Effector CD4-positive, alpha-beta T cell (primary cell): ENCODE results near the gene EGF. TPM values are rescaled to one million over a fixed set of nuclear protein-coding genes. Genes with fewer than 3 reads are reported as not detected.
"Not testable (repeated sequence)": the region's sequence is repeated elsewhere in the genome, so short reads cannot be mapped to it uniquely, and the experiment has no call there.

Source experiments
- DNase-seq: peaks from one replicate; pipeline ENCODE4 v3.0.0-alpha.2; 2020
- total RNA-seq: gene quantifications from one replicate; lab custom pipeline; 2026; lab: John Stamatoyannopoulos, UW

The EGF gene
- total RNA-seq: not detected

GRCh38 chr4:109912706-109913595 lies at the start of gene EGF:
TSS of gene EGF (plus strand) at chr4:109912883. CDS start at chr4:109913336, 453 bp downstream.
- no peak for DNase-seq

GRCh38 chr4:109864134-109864533 lies 48.5 kb upstream of the EGF start:
- DNase-seq: no peak

GRCh38 chr4:109870061-109870460 lies 42.6 kb upstream of the EGF start:
- DNase-seq: no peak

- DNase-seq: no peak
Measured at GRCh38 chr4:109872065-109872464, 40.6 kb upstream of the EGF start.

GRCh38 chr4:109872950-109873656 lies 39.6 kb upstream of the EGF start:
- no peak for DNase-seq

GRCh38 chr4:109873791-109874514 lies 38.7 kb upstream of the EGF start:
- DNase-seq: no peak

- DNase-seq: no peak
Measured at GRCh38 chr4:109875106-109875505, 37.6 kb upstream of the EGF start.

GRCh38 chr4:109875553-109875952 lies 37.1 kb upstream of the EGF start:
- not testable (repeated sequence) for DNase-seq

GRCh38 chr4:109876634-109877265 lies 35.9 kb upstream of the EGF start:
- no peak for DNase-seq

GRCh38 chr4:109877400-109877799 lies 35.3 kb upstream of the EGF start:
- DNase-seq: no peak

- no peak for DNase-seq
Measured at GRCh38 chr4:109878355-109878754, 34.3 kb upstream of the EGF start.

- no peak for DNase-seq
Measured at GRCh38 chr4:109879081-109879480, 33.6 kb upstream of the EGF start.

- no peak for DNase-seq
Measured at GRCh38 chr4:109879636-109880314, 32.9 kb upstream of the EGF start.

- DNase-seq: no peak
Measured at GRCh38 chr4:109886303-109886702, 26.4 kb upstream of the EGF start.

GRCh38 chr4:109887071-109887470 lies 25.6 kb upstream of the EGF start:
- DNase-seq: no peak

- DNase-seq: no peak
Measured at GRCh38 chr4:109890076-109890475, 22.6 kb upstream of the EGF start.

- no peak for DNase-seq
Measured at GRCh38 chr4:109902559-109903251, 10.0 kb upstream of the EGF start.

- no peak for DNase-seq
Measured at GRCh38 chr4:109908731-109909130, 4.0 kb upstream of the EGF start.

GRCh38 chr4:109910256-109910655 lies 2.4 kb upstream of the EGF start:
- no peak for DNase-seq

- no peak for DNase-seq
Measured at GRCh38 chr4:109913596-109914241, 1.0 kb downstream of the EGF start.

GRCh38 chr4:109914322-109914721 lies 1.6 kb downstream of the EGF start:
- DNase-seq: no peak
